ENCODE measurements around the gene OTOL1.

Gene OTOL1

DNA sequence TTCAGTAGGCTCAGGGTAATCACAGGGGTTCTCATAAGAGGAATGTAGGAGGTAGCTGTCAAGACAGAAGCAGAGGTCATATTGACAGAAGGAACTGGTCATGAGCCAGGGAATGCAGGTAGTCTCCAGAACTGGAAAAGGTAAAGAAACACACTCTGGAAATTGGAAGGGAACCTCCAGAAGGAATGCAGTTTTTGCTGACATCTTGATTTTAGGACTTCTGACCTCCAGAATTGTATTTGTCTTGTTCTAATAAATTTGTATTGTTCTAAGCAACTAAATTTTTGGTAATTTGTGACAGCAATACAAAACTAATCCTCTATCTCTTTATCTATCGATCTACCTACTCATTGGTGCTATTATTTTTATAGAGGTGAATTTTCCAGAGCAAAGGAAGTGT is 49.2 kb downstream of the OTOL1 start:
- H3K36me3 ChIP-seq (ENCODE audit: insufficient read depth, low read length) = no peaks in the 10 kb centered on the region
- no peak overlapping the region for H3K9ac ChIP-seq (ENCODE audit: low read depth, low read length)
- DNase-seq (no peak), ATAC-seq (ENCODE audit: insufficient read depth, low read depth) (no peak)
- no peaks in the 10 kb centered on the region for H3K79me2 ChIP-seq (ENCODE audit: insufficient read depth, low read length)
- peaks cover 4% of the 10 kb centered on the region for H3K9me3 ChIP-seq (ENCODE audit: insufficient read depth, low read length, severe bottlenecking)
- no peak overlapping the region for H2AFZ ChIP-seq (ENCODE audit: low read depth, low read length)
- H3K4me2 ChIP-seq (ENCODE audit: insufficient read depth, low read length) = no peak overlapping the region
- peaks cover 7% of the 10 kb centered on the region; the same call in 1 of the 2 replicates for H3K4me1 ChIP-seq (ENCODE audit: insufficient read depth, low read length)
- no peaks in the 10 kb centered on the region for H4K20me1 ChIP-seq (ENCODE audit: insufficient read depth, low read length)
- TF ChIP-seq, protein P1, sequence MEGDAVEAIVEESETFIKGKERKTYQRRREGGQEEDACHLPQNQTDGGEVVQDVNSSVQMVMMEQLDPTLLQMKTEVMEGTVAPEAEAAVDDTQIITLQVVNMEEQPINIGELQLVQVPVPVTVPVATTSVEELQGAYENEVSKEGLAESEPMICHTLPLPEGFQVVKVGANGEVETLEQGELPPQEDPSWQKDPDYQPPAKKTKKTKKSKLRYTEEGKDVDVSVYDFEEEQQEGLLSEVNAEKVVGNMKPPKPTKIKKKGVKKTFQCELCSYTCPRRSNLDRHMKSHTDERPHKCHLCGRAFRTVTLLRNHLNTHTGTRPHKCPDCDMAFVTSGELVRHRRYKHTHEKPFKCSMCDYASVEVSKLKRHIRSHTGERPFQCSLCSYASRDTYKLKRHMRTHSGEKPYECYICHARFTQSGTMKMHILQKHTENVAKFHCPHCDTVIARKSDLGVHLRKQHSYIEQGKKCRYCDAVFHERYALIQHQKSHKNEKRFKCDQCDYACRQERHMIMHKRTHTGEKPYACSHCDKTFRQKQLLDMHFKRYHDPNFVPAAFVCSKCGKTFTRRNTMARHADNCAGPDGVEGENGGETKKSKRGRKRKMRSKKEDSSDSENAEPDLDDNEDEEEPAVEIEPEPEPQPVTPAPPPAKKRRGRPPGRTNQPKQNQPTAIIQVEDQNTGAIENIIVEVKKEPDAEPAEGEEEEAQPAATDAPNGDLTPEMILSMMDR (IDR thresholded peaks at IDR 0.05; ENCODE audit: borderline replicate concordance, extremely low read depth, low read length, poor library complexity, severe bottlenecking) = no peak
- no peak for TF ChIP-seq EZH2 (IDR thresholded peaks at IDR 0.05; ENCODE audit: borderline replicate concordance, low read depth, low read length, severe bottlenecking)
- H3K27ac ChIP-seq (ENCODE audit: low read length) = no peak overlapping the region
- H3K27me3 ChIP-seq (ENCODE audit: insufficient read depth, low read length, poor library complexity) = no peaks in the 10 kb centered on the region
- H3K4me3 ChIP-seq (ENCODE audit: low read depth in 1 of 2, low read length in 2 of 2) = no peak overlapping the region

GRCh38 chr3:161548301-161548700 is 51.7 kb downstream of the OTOL1 start:
- Histone ChIP-seq H3K9ac (ENCODE audit: low read depth, low read length) (no peak overlapping the region), H3K4me2 (ENCODE audit: insufficient read depth, low read length) (no peak overlapping the region), H3K36me3 (ENCODE audit: insufficient read depth, low read length) (no peaks in the 10 kb centered on the region), H2AFZ (ENCODE audit: low read depth, low read length) (no peak overlapping the region), H3K79me2 (ENCODE audit: insufficient read depth, low read length) (no peaks in the 10 kb centered on the region), H4K20me1 (ENCODE audit: insufficient read depth, low read length) (no peaks in the 10 kb centered on the region), H3K9me3 (ENCODE audit: insufficient read depth, low read length, severe bottlenecking) (peaks cover 4% of the 10 kb centered on the region), H3K4me3 (ENCODE audit: low read depth in 1 of 2, low read length in 2 of 2) (no peak overlapping the region), H3K27ac (ENCODE audit: low read length) (no peak overlapping the region), H3K4me1 (ENCODE audit: insufficient read depth, low read length) (peaks cover 4% of the 10 kb centered on the region; the same call in 1 of the 2 replicates), H3K27me3 (ENCODE audit: insufficient read depth, low read length, poor library complexity) (no peaks in the 10 kb centered on the region)
- DNase-seq (no peak), ATAC-seq (ENCODE audit: insufficient read depth, low read depth) (peak; percentile 82)
- no peak for TF ChIP-seq EZH2 (IDR thresholded peaks at IDR 0.05; ENCODE audit: borderline replicate concordance, low read depth, low read length, severe bottlenecking)
- TF ChIP-seq, protein P1 (IDR thresholded peaks at IDR 0.05; ENCODE audit: borderline replicate concordance, extremely low read depth, low read length, poor library complexity, severe bottlenecking) = no peak

GRCh38 chr3:161549261-161549660 is 52.7 kb downstream of the OTOL1 start:
- no peak for ATAC-seq (ENCODE audit: insufficient read depth, low read depth)
- H3K9ac ChIP-seq (ENCODE audit: low read depth, low read length) = no peak overlapping the region
- no peak overlapping the region for H3K4me2 ChIP-seq (ENCODE audit: insufficient read depth, low read length)
- no peak overlapping the region for H3K27ac ChIP-seq (ENCODE audit: low read length)
- DNase-seq = no peak
- peaks cover 4% of the 10 kb centered on the region for H3K9me3 ChIP-seq (ENCODE audit: insufficient read depth, low read length, severe bottlenecking)
- H3K36me3 ChIP-seq (ENCODE audit: insufficient read depth, low read length) = no peaks in the 10 kb centered on the region
- H3K79me2 ChIP-seq (ENCODE audit: insufficient read depth, low read length) = no peaks in the 10 kb centered on the region
- H2AFZ ChIP-seq (ENCODE audit: low read depth, low read length) = no peak overlapping the region
- no peak overlapping the region for H3K4me3 ChIP-seq (ENCODE audit: low read depth in 1 of 2, low read length in 2 of 2)
- H3K4me1 ChIP-seq (ENCODE audit: insufficient read depth, low read length) = peaks cover 4% of the 10 kb centered on the region; the same call in 1 of the 2 replicates
- H3K27me3 ChIP-seq (ENCODE audit: insufficient read depth, low read length, poor library complexity) = no peaks in the 10 kb centered on the region
- TF ChIP-seq, protein P1 (IDR thresholded peaks at IDR 0.05; ENCODE audit: borderline replicate concordance, extremely low read depth, low read length, poor library complexity, severe bottlenecking) = no peak
- no peak for TF ChIP-seq EZH2 (IDR thresholded peaks at IDR 0.05; ENCODE audit: borderline replicate concordance, low read depth, low read length, severe bottlenecking)
- H4K20me1 ChIP-seq (ENCODE audit: insufficient read depth, low read length) = no peaks in the 10 kb centered on the region

All from DND-41 (cell line).